GM18861 (cell line): ENCODE measurements around the gene EIF4G3.
A peak's percentile ranks its signal among the peaks of the same experiment; 100 is the strongest.
"Not testable (repeated sequence)": the region's sequence is repeated elsewhere in the genome, so short reads cannot be mapped to it uniquely, and the experiment has no call there.

Experiments
- ATAC-seq: cut with Tn5 transposase; IDR thresholded peaks from one replicate; pipeline ENCODE4 v1.9.1; 2021; ENCODE audit not compliant: unreplicated experiment

Gene EIF4G3

DNA sequence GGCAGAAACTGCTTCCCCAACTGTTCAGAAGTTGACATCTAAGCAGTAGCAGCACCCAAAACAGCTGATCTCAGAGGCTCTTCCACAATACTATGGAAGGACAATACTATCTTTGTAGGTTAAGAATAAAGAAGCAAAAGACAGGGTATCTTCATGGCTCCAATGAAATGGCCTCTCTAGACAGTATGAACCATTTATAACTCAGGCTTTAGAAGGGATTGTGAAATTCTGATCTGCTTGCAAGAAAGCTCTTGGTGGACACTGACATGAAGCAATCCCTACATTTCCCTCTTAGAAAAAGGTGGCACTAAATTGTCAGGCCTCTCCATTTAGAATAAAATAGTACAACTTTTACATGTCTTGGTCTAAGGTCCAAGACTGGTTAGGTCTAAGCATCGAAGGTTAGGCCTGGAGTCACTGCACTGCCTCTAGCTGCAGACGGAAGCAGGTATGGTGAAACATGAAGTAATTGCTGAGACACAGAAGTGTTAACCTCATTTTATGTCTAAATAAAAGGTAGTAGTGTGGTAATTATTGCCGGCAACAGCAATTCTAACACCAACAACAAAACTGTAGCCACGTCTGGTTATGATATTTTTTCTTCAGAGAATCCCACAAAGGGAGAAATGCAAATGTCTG lies 339.0 kb downstream of the EIF4G3 start:
- ATAC-seq = no peak

DNA sequence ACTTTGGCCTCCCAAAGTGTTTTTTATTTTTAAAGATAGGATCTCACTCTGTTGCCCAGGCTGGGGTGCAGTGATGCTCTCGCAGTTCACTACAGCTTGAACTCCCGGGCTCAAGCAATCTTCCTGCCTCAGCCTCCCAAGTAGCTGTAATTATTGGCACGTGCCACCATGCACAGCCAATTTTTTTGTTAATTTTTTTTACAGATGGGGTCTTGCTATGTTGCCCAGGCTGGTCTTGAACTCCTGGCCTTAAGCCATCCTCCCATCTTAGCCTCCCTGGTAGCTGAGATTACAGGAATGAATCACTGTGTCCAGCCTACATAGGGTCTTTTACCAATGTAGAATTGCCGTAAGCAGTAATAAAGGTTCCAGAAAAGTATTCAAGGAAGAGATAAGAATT lies 340.5 kb downstream of the EIF4G3 start:
- no peak for ATAC-seq

DNA sequence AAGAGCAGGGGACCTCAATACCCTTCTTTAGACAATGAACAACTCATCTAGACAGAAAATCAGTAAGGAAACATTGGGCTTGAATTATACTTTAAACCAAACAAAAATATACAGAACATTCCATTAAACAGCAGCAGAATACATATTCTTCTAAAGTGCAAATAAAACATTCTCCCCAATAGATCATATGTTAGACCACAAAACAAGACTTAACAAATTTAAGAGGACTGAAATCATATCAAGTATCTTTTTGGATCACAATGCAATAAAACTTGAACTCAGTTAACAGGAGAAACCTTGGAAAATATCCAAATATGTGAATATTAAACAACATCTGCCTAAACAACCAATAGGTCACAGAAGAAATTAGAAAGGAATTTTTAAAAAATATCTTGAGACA lies 341.9 kb downstream of the EIF4G3 start:
- no peak for ATAC-seq

DNA sequence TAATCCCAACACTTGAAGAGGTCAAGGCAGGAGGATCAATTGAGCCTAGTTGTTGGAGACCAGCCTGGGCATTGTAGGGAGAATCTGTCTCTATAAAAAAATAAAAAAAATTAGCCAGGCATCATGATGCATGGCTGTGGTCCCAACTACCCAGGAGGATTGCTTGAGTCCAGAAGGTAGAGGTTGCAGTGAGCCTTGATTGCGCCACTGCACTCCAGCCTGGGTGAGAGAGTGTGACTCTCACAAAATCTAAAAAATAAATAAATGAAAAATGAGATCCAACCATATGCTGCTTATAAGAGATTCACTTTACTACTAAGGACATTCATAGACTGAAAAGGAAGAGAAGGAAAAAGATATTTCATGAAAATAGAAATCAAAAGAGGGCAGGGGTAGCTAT lies 342.5 kb downstream of the EIF4G3 start:
- no peak for ATAC-seq

DNA sequence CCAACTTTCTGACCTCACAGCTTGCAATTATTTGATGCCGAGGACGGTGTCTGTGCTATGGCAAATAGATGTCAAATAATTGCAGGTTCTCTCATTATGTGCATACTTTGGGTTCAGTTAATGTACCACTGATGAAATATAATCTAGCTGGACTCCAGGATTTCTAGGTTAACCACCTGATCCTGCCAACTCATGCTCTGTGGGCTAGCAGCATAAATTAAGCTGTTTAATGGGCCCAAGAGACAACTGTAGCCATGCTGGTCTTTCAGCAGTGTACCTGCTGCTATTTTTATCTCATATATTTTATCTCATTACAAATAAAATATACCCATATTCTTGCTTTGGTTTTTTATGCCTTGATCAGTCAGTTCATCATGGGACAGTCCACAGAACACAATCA lies 346.3 kb downstream of the EIF4G3 start:
- no peak for ATAC-seq

DNA sequence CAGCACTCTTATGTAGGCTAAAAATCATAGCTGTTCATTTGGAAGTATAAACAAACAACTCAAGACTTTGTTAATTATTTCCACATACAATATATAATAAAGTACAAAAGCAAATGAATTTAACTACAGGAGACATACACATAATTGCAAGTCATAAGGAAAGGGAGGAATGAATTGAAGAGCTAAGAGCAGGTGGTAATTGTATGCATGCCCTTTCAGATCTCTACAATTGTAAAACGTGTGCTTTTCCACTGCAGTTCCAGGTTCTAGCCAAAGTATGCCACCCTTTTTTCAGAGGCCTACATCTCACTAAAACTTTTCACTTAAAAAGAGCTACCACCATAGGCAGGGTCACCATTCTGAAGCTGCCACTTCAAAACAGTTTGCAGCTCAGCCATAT lies 346.8 kb downstream of the EIF4G3 start:
- ATAC-seq = no peak

GRCh38 chr1:20829531-20829930 lies 347.2 kb downstream of the EIF4G3 start:
- no peak for ATAC-seq

GRCh38 chr1:20823845-20824244 lies 352.9 kb downstream of the EIF4G3 start:
- ATAC-seq = no peak

GRCh38 chr1:20821466-20821865 lies 355.2 kb downstream of the EIF4G3 start:
- no peak for ATAC-seq

- ATAC-seq = no peak
These were observed 356.9 kb downstream of the EIF4G3 start for GRCh38 chr1:20819818-20820217.

- ATAC-seq = no peak
These were observed 362.2 kb downstream of the EIF4G3 start for GRCh38 chr1:20814534-20814871.

DNA sequence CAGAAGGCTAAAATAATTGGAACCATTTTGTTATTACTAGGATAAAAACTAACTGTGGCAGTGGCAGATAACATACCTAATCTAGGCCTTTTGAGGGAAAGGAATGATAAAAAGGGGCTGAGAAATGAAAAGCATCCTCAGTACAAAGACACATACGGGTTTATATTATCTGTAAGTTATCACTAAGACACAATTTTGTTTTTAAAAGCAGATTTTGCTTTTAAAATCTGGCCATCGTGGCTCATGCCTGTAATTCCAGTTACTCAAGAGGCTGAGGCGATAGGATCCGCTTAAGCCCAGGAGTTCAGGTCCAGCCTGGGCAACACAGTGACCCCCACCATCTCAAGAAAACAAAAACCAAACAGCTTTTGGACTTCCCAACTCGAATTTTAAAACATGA lies 364.8 kb downstream of the EIF4G3 start:
- ATAC-seq = no peak

GRCh38 chr1:20793236-20793635 lies 383.5 kb downstream of the EIF4G3 start:
- ATAC-seq = no peak

- no peak for ATAC-seq
These were observed 384.5 kb downstream of the EIF4G3 start for GRCh38 chr1:20792196-20792595.

GRCh38 chr1:20790785-20791184 lies 385.9 kb downstream of the EIF4G3 start:
- ATAC-seq = no peak

- not testable (repeated sequence) for ATAC-seq
These were observed 387.1 kb downstream of the EIF4G3 start for GRCh38 chr1:20789598-20789997.

GRCh38 chr1:20787840-20788795 lies 388.6 kb downstream of the EIF4G3 start:
- ATAC-seq = no peak

GRCh38 chr1:20787029-20787839 lies 389.5 kb downstream of the EIF4G3 start, which contains the start of gene HP1BP3:
HP1BP3 (minus strand) TSS chr1:20787307; CDS start chr1:20780440, 6,867 bp downstream.
- ATAC-seq = peak; percentile 35

GRCh38 chr1:20786253-20787028 lies 390.3 kb downstream of the EIF4G3 start:
- ATAC-seq = peak; percentile 66

DNA sequence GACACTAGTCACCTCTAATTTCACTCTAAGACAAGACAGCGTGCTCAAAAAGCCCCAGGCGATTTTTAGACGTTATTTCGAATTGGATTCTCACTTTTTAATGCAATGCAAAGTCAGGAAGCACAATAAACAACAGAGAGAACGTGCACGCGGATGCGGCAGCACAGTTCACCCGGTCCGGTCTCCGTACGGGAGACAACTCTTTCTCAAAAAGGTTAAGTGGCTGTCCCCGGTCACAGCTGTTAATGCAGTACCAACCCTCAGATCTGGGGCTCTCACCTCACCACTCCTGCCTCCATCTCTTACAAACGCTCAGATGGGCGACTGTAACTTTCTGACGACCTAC lies 390.8 kb downstream of the EIF4G3 start:
- no peak for ATAC-seq

GRCh38 chr1:20775700-20776099 lies 401.0 kb downstream of the EIF4G3 start:
- no peak for ATAC-seq
